GM12892 (cell line): ENCODE measurements around the gene ACLY.

ENCODE experiments used
- POLR2A ChIP-seq: IDR thresholded peaks from 2 replicates; pipeline ENCODE4 v1.6.1; 2011; ENCODE audit warnings: low read depth, low read length, control low read depth
- POLR2AphosphoS5 ChIP-seq: IDR thresholded peaks from 2 replicates; pipeline ENCODE4 v1.6.1; 2011; ENCODE audit warnings: low read depth, low read length, control low read depth

DNA sequence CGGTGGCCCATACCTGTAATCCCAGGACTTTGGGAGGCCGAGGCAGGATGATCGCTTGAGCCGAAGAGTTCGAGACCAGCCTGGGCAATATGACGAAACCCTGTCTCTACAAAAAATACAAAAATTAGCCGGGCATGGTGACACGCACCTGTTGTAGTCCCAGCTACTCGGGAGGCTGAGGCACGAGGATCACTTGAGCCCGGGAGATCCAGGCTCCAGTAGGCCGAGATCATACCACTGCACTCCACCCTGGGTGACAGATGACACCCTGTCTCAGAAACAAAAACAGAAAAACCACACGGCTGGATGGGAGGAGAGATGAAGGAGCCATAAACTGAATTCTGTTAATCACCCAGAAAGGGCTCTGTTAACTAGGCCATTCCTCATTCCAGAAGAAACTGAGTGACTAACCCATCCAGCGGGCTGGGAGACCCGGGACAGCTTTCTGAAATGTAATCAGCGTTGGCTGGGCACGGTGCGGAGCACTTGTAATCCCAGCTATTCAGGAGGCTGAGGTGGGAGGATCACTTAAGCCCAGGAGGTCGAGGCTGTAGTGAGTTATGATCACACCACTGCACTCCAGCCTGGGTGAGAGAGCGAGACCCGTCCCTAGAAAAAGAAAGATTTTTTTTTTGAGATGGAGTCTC lies 82.1 kb downstream of the ACLY start:
- TF ChIP-seq POLR2AphosphoS5 (no peak), POLR2A (no peak)
